Left lung (tissue), 10 donors: ENCODE measurements around the gene PDE3A. TPM values are rescaled to one million over a fixed set of nuclear protein-coding genes. Genes with fewer than 3 reads are reported as not detected.
A peak's percentile ranks its signal among the peaks of the same experiment; 100 is the strongest.

Source experiments
- ATAC-seq: fragments of 200-7000 bp; cut with Tn5 transposase; one replicate; pipeline ENCODE4 v1.9.1; 2020; ENCODE audit warnings: moderate library complexity
- DNase-seq, 4 donors: peaks; one replicate each; pipeline ENCODE4 v3.0.0-alpha.2; 2013 to 2020
- H3K27ac ChIP-seq, 2 donors: fragments of 200-600 bp; sonication (generic) in 1 of 2; one replicate each; pipeline versions ENCODE4 v1.5.0 to v1.8.0; 2020 to 2021
- H3K27me3 ChIP-seq, 2 donors: fragments of 200-600 bp; sonication (generic) in 1 of 2; one replicate each; pipeline versions ENCODE4 v1.5.0 to v1.8.0; 2020 to 2021
- H3K36me3 ChIP-seq, 2 donors: fragments of 200-600 bp; sonication (generic) in 1 of 2; one replicate each; pipeline versions ENCODE4 v1.5.0 to v1.8.0; 2020 to 2021
- H3K4me1 ChIP-seq, 2 donors: fragments of 200-600 bp; one replicate each; pipeline ENCODE4 v1.8.0; 2021
- H3K4me3 ChIP-seq, 2 donors: fragments of 200-600 bp; sonication (generic) in 1 of 2; one replicate each; pipeline versions ENCODE4 v1.5.0 to v1.8.0; 2020 to 2021; ENCODE audit warnings: mild to moderate bottlenecking in 1 of 2
- H3K9me3 ChIP-seq, 2 donors: fragments of 200-600 bp; sonication (generic) in 1 of 2; one replicate each; pipeline versions ENCODE4 v1.5.0 to v1.8.0; 2020 to 2021
- intact Hi-C, 2 donors: fragments of 100-400 bp; cut with DNase I; formaldehyde crosslinking; loops; one replicate each; pipeline versions ENCODE4 v1.11.2 to v1.14.2; 2022
- polyA plus RNA-seq, 6 donors: library from polyadenylated mRNA; unstranded; fragments of 120-200 nt; gene quantifications; one replicate each; pipeline ENCODE4 v1.2.1, GENCODE V29; 2013; ENCODE audit not compliant: insufficient read length in 6 of 6
- total RNA-seq, 2 donors: library from RNA; stranded (reverse); fragmentation: NEBNext Ultra II Directional; extraction: Animal tissue kit (Norgen Biotek cat#: 25700); gene quantifications; one replicate each; pipeline ENCODE4 v1.2.1, GENCODE V29; 2021
- TF ChIP-seq, protein P1 (sequence below), 2 donors: fragments of 200-600 bp; sonication (generic) in 1 of 2; IDR thresholded peaks; one replicate each; pipeline versions ENCODE4 v1.5.0 to v1.8.0; 2021; ENCODE audit warnings: antibody characterized with exemption in 2 of 2
- donor health status: DM: no; HTN: yes; CAD: no.
- donor health status: DM: no; HTN: no; CAD: no.

Gene PDE3A
- total and polyA plus RNA-seq, 8 donors, result 5.1 to 9.3 (median 7.8) TPM

DNA sequence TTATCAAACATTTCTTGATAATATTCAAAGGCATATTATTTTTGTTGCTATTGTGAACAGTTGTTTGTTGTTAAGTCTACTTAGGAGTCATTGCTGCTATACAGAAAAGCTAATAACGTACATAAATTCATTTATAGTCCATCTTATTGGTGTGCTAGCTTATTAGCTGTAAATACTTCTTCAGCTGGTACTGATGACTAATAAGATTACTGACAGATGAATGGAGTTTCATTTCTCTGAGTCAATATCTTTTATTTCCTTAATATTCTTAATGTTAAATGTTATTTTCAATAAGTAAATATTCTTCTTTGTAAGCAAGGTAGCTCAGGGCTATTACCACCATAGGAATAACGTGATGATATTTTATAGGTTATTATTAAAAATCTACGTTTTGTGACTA lies 187.4 kb downstream of the PDE3A start:
- intact Hi-C loops, result no loop called here

DNA sequence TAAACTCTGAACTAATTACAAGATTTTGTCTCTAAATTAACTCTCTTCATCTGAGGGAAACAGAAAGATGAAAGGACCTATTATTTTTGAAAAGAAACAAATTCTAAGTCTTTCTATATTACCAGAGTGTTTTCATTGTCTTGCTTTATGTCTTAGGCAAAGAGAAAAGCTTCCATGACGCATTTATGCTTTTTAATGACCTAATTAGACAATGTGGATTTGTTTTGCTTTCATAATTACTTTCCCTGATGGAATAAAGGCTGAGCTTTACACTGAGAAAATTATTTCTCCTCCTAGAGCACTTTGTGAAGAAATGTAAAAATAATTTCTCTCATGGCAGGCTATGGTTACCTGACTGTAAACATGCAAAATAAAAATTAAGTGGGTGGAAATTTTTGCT lies 188.8 kb downstream of the PDE3A start:
- ATAC-seq (no peak), DNase-seq (no peak)
- Histone ChIP-seq H3K4me1 (no peaks in the 10 kb centered on the region), H3K27me3 (no peaks in the 10 kb centered on the region), H3K9me3 (no peaks in the 10 kb centered on the region), H3K27ac (no peak overlapping the region), H3K4me3 (no peak overlapping the region), H3K36me3 (no peaks in the 10 kb centered on the region)
- TF ChIP-seq, protein P1, sequence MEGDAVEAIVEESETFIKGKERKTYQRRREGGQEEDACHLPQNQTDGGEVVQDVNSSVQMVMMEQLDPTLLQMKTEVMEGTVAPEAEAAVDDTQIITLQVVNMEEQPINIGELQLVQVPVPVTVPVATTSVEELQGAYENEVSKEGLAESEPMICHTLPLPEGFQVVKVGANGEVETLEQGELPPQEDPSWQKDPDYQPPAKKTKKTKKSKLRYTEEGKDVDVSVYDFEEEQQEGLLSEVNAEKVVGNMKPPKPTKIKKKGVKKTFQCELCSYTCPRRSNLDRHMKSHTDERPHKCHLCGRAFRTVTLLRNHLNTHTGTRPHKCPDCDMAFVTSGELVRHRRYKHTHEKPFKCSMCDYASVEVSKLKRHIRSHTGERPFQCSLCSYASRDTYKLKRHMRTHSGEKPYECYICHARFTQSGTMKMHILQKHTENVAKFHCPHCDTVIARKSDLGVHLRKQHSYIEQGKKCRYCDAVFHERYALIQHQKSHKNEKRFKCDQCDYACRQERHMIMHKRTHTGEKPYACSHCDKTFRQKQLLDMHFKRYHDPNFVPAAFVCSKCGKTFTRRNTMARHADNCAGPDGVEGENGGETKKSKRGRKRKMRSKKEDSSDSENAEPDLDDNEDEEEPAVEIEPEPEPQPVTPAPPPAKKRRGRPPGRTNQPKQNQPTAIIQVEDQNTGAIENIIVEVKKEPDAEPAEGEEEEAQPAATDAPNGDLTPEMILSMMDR (IDR thresholded peaks at IDR 0.05), result no peak
- intact Hi-C loops, result no loop called here

More for the DNA sequence above, 187.4 kb downstream of the PDE3A start:
- no peaks in the 10 kb centered on the region for H3K9me3 ChIP-seq
- no peak overlapping the region for H3K27ac ChIP-seq
- DNase-seq (no peak), ATAC-seq (no peak)
- no peaks in the 10 kb centered on the region for H3K4me1 ChIP-seq
- H3K36me3 ChIP-seq, result no peaks in the 10 kb centered on the region
- H3K4me3 ChIP-seq, result no peak overlapping the region
- no peaks in the 10 kb centered on the region for H3K27me3 ChIP-seq
- TF ChIP-seq, protein P1 (IDR thresholded peaks at IDR 0.05), result no peak

DNA sequence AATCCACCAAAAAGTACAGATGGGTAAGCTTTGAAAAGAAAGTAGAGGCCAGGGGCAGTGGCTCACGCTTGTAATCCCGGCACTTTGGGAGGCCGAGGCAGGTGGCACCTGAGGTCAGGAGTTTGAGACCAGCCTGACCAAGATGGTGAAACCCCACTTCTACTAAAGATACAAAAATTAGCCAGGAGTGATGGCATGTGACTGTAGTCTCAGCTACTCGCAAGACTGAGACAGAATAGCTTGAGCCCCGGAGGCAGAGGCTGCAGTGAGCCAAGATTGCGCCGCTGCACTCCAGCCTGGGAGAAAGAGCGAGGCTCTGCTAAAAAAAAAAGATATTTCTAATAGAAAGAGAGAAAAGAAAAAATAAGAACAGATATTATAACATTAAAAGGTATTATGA lies 192.6 kb downstream of the PDE3A start:
- Histone ChIP-seq H3K36me3 (no peaks in the 10 kb centered on the region), H3K27me3 (no peaks in the 10 kb centered on the region), H3K4me3 (no peak overlapping the region), H3K27ac (no peak overlapping the region), H3K9me3 (no peaks in the 10 kb centered on the region), H3K4me1 (no peaks in the 10 kb centered on the region)
- intact Hi-C loops, result no loop called here
- TF ChIP-seq, protein P1 (IDR thresholded peaks at IDR 0.05), result no peak
- ATAC-seq (no peak), DNase-seq (peak in 1 of 4 donors; percentile 17)

DNA sequence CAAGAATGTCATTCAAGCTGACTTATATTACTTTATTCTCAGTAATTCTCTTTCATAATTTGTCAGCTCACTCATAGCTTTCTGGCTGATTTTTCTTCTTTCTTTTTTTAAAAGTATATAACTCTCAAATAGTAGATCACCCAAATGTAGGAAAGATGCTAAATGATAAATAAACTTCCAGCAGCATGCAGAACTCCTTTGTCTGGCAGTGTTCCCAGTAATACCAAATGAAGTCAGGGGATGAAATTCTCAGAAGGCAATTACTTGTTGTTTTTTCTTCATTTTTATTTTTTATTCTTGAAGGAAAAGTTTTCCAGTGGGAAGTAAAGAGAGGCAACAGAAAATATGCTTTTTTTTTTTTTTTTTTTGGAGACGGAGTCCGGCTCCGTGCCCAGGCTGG lies 193.5 kb downstream of the PDE3A start:
- no peaks in the 10 kb centered on the region for H3K36me3 ChIP-seq
- no peak for DNase-seq
- H3K4me1 ChIP-seq, result no peaks in the 10 kb centered on the region
- no peak overlapping the region for H3K4me3 ChIP-seq
- H3K27me3 ChIP-seq, result no peaks in the 10 kb centered on the region
- no peak for ATAC-seq
- intact Hi-C loops, result no loop called here
- no peak overlapping the region for H3K27ac ChIP-seq
- H3K9me3 ChIP-seq, result no peaks in the 10 kb centered on the region
- TF ChIP-seq, protein P1 (IDR thresholded peaks at IDR 0.05), result no peak

DNA sequence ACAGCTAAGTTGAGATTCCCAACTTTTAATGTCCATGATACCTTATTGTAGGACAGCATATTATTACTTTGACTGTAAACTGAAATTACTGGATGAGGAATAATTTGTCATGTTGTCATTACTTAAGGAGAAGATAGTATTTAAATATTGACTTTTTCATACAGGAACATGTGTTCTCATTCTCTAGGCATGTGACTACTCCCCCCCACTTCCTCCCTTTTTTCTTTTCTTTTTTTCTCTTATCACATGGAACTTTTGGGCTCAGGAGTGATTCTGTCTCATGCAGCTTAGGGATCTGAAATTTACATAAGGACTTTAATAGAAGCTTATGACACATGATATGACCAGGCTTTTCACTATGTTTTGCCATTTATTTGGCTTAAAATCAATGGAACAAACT lies 199.1 kb downstream of the PDE3A start:
- intact Hi-C loops, result no loop called here
- H3K4me1 ChIP-seq, result no peaks in the 10 kb centered on the region

More for the DNA sequence above, 199.1 kb downstream of the PDE3A start:
- no peaks in the 10 kb centered on the region for H3K36me3 ChIP-seq
- TF ChIP-seq, protein P1 (IDR thresholded peaks at IDR 0.05), result no peak
- no peak for ATAC-seq
- no peaks in the 10 kb centered on the region for H3K9me3 ChIP-seq
- H3K27me3 ChIP-seq, result no peaks in the 10 kb centered on the region
- no peak overlapping the region for H3K4me3 ChIP-seq
- H3K27ac ChIP-seq, result no peak overlapping the region
- no peak for DNase-seq
